HG03025 (cell line): ENCODE results near the gene INPP5D.
"Not testable (repeated sequence)": the region's sequence is repeated elsewhere in the genome, so short reads cannot be mapped to it uniquely, and the experiment has no call there.

ENCODE experiments used
- ATAC-seq: cut with Tn5 transposase; IDR thresholded peaks from one replicate; pipeline ENCODE4 v1.9.1; 2021; ENCODE audit warnings: mild to moderate bottlenecking, moderate library complexity; ENCODE audit not compliant: unreplicated experiment, low FRiP score

INPP5D gene

DNA sequence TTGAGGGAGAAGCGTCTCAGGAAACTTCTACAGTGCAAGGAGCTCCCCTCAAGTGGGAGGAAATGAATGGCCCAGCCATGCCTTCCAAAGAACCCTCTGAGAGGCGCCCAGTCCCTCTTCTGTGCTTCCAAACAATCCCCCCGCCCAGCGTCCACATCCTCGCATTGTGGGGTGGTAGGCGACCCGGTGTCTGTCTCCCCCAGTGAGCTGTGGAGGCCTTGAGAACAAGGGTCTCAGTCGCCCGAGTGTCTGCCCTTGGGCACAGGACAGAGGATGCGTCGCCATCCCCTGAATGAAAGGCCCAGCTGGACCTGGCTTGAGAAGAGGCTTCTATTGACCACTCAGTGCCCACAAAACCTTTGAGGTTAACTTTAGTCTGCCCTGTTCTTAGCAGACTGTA, 29.7 kb downstream of the INPP5D start:
- ATAC-seq = no peak

DNA sequence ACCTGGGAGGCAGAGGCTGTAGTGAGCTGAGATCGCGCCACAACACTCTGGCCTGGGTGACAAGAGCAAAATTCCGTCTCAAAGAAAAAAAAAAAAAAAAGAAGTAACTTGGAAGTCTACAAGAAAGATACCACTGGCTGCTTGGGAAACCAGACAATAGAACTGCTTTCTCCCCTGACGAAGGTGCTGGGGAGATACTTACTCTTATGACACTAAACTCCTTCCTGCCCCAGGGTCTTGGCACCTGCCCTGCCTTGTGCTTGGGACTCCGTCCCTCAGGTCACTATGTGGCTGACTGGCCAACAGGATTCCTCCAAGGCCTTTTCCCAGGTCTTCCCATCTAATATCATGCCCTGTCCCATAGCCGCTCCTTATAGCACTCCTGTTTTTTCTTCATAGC, 30.7 kb downstream of the INPP5D start:
- no peak for ATAC-seq

DNA sequence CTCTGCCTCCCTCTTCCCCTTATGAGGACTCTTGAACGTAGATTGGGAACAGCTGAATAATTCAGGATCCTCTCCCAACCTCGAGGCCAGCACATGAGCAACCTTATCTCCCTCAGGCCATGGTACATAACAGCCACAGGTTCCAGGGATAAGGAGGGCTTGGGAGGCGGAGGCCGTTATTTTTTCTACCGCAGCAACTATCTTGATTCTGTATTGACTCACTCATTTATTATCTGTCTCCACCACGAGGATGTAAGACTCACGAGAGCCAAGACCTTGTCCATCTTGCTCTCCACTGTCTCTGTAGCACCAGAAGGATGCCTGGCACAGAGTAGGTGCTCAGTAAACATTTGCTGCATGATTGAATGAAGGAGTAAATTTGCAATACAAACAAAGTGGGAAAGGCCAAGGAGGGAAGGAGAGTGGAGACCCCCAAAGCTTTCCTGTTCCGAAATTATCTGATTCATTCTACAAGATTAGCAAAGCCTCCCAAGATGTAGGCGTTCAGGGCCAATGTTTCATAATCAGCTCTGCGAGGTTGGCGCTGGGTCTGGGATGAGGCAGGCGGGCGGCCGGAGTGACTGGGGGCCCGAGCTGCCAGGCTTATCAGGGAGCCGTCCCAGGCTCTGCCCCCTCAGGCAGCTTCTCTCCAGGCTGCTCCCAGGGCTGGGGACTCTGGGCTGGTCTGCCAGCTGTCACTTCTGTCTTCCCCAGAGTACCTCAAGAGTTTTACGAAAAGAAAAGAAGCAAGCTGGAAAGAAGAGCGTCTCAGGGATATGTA, 31.6 kb downstream of the INPP5D start:
- ATAC-seq = no peak

DNA sequence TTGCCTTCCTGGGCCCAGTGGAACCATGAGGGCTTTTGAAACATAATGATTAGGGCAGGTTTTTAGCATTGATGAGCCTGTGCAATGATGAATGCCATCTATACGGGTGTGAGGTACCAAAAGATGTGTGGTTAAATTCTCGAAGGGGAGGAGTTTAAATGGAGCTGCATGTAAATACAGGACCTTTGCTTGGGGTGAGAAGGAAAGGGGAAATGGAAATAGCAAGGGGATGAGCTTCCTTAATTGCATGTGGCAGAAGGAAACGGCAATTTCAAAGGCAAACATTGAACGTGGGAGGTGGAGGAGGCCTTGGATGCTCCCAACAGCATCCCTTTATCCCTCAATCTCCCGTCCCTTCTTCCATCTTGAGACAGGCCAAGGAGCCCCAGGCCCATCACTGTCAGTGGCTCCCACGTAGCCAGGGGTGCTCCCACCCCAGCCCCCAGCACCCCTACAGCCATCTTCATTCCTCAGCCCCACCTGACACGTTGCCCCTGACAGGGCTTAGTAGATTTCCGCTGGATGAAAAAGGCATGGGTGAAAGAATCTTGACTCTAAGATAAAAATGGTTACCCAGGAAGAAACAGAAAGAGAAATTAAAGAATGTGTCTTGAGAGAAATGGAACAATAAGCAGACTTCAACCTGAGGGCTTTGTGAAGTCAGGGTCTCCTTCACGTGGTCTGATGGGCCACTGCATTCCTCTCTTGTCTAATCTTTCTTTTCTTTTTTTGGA, 32.5 kb downstream of the INPP5D start:
- ATAC-seq = no peak

DNA sequence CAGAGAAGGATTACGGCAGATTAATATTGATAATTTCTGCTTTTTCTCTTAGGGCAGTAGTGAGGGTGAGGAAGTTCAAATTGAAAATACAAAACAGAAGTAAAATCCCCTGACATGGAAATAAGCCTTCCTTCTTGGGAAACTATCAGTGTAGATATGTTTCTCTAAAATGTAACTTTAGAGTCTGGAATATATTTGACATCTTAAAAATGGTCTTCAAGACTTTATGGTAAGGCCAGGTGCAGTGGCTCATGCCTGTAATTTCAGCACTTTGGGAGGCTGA, 33.0 kb downstream of the INPP5D start:
- no peak for ATAC-seq

DNA sequence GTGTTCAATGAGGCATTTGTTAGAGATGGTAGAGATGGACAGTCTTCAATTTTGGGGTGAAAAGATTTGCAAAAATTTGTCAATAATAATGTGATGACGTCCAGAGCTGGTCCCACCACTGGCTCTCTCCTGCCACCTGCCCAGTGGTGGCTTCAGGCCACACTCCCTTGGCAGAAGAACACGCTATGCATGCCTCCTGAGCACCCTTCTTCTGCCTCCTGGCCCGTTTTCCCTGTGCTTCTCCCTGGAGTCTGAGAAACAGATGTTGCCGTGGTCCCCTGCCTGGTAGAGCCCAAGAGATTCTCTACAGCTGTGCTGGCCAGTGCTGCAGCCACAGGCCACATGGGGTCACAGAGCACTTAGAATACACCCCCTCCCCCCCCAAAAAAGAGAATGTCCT, 33.6 kb downstream of the INPP5D start:
- ATAC-seq = no peak

DNA sequence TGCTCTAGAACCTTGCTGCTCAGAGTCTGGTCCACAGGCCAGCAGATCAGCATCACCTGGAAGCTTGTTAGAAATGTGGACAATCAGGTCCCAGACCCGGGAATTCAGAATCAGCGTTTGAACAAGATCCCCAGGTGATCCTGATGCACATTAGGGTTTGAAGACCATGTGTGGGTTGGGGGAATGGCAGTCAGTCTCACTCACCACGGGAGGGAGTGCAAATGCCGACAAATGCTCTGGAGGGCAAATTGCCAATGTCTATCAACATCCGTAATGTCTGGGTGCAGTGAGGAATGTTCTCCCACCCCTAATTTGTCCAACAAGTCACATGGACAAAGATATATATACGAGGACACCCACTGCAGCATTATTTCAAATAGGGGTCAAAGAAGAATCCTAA, 34.5 kb downstream of the INPP5D start:
- no peak for ATAC-seq

DNA sequence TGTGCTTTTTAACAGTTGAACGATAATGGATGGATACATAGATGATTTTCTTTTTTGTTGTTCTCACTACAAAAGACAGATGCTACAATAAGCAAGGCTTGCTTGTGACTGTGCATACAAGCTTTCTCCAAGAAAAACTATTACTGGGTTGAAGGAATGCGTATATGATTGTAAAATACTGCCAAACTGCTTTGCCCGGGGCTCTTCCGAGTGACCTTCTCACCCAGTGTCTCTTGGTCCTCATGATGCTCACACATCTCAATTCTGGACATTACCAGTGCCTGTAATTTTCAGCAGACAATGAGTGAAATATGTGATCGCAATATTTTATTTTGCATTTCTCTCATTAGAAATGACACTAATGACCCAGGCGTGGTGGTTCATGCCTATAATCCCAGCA, 35.9 kb downstream of the INPP5D start:
- ATAC-seq = no peak

DNA sequence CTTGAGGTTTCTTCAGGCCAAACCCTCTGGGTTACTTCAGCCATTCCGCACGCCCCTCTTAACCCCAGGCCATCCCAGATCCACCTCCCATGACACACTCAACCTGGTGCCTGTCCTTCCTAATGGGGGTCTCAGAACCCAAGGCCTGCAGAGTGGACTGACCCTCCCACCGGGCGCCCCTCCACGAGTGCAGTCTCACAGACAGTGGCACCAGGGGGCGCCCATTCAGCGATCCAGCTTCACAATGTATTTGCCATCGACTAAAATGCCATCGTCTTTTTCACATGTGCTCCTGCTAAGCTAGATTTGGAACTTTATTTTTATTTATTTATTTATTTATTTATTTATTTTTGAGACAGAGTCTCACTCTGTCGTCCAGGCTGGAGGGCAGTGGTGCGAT, 38.5 kb downstream of the INPP5D start:
- ATAC-seq = no peak

DNA sequence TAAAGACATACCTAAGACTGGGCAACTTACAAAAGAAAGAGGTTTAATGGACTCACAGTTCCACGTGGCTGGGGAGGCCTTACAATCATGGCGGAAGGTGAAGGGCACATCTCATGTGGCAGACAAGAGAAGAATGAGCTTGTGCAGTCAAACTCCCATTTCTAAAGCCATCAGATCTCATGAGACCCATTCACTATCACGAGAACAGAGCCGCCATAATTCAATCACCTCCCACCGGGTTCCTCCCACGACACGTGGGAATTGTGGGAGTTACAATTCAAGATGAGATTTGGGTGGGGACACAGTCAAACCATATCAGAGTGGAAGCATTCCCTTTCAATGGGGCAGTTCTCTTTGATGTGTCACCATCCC, 39.7 kb downstream of the INPP5D start:
- not testable (repeated sequence) for ATAC-seq

DNA sequence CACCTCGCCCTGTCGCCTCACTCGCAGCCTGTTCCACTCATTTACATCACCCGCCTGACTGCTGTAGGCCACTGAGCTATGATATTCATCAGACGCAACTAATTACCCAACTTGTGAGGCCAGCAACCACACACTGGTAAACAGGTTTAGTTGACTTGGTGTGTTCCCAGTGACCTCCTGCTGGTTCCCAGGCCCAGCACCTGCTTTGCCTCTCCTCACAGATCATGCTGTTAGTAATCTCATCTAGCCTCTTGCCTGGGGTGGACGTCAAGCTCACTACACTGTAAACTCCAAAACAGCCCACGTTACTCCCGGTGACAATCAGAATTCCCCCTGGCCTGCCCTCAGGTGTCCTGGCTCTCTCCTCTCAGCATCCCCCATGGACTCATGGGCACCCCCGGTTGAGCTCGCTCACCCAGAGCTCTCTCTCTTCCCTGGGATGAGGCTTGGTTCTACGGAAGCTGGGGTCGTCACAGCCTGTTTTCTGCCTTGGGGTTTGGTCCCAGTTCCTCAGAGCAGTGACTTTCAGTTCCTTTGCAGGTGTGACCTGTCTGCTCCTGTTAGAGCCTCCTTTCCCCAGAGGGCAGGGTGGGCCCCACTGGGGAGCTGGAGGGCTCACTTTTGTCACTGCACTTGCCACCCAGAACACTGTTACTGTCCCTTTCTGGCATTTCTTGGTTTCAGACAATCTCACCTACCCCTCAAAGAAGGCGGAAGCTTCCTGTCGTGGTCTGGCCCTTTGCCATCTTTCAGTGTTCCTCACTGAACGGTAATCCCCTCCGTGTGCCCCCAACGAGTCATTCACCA, 40.3 kb downstream of the INPP5D start:
- peak; percentile 65 for ATAC-seq

DNA sequence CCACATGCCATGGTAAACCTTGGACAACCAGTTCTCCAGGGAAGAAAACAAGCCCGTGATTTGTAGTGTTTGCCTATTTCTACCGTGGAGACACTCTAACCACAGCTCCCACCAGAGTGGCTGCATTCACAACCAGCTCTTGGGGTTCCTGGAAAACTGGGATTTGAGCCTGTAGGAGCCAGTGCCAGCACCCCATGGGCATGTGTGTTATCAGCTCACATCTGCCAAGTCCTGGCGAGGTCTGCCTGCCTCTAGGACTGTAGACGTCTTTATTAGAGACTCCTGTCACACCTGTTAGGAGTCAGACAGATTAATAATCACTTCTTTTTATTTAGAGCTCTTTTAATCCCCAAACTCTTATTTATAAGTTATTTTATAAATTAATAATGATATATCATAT, 41.0 kb downstream of the INPP5D start:
- ATAC-seq = no peak

DNA sequence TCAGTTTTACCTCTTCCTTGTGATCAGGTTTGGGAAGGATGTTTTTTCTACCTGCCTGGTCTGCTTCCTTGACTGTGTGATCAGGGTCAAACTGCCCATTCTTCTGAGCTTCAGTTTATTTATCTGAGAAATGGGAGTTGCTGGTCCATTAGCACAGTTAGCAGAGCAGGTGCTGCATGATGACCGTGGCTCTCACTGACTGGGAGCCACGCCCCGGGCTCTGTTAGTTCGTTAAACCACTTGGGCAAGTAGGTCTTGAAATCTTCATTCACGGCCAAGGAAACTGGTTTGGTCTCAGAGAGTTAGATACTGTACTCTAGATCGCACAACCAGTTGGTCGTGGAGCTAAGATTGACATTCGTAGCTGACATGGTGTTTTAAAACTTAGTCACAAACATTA, 41.7 kb downstream of the INPP5D start:
- ATAC-seq = no peak

DNA sequence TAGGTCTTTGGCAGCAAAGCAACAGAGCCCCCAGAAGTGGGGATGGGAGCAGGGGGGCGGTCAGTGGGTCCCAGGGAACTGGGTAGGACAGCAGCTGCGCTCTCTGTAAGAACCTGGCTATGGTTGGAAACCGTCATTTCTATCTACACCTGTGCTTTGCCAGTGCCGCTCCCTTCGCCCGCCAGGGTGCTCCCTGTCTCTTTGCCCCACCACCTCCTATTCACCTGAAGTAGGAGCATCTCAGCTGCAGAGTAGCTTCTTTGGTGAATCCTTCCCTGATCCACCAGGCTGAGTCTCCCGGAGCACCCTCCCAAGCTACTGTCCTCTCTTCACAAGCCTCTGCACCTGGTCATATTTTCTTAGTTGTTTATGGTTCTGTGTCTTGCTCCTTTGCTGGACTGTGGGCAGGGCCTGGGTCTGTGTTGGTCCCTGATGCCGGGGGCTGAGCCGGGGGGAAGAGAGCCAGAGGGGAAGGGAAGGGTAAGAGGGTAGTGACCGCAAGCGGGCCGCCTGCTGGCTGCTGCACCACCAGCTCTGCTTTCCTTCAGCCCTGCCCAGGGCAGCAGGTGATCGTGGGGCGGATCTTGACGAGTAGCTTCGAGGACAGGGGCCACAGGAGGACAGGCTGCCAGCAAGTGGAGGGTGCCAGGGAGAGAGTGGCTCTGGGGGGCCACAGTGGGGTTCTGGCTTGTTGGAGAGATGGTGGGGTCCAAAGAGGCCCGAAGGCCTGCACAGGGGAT, 45.2 kb downstream of the INPP5D start:
- no peak for ATAC-seq

DNA sequence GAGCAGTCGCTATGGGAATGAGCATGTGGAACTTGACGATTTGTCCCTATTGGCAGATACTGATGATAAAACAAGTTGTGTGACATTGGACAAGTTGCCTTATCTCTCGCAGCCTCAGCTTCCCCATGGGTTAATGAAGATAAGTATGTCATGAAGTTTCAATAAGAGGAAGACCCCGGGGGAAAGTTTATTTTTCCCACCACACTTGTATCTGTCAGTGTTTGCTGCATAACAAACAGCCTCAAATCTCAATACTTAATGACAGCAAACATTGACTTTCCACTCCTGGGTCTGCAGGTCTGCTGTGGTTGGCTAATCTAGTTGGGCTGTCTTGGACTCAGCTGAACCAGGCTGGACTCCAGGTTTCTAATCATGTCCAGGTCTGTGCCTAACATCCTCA, 45.8 kb downstream of the INPP5D start:
- ATAC-seq = no peak

DNA sequence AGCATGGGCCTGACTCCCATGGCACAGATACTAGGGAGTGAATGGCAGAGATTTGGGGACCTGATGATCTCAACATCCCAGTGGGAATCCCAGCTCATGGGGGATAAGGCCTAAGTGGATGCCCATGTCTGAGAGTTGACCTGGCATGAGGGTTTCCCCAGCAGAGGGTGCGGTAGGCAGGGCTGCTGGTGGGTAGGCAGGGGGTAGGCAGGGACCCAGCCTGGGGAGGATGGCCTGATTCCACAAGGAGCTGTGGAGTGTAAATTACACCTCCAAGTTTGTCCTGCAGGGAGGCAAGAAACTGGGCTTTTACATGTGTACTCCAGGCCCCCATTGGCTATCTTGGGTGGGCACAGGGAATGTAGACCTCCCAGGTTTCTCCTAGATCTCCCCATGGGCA, 46.9 kb downstream of the INPP5D start:
- ATAC-seq = no peak

DNA sequence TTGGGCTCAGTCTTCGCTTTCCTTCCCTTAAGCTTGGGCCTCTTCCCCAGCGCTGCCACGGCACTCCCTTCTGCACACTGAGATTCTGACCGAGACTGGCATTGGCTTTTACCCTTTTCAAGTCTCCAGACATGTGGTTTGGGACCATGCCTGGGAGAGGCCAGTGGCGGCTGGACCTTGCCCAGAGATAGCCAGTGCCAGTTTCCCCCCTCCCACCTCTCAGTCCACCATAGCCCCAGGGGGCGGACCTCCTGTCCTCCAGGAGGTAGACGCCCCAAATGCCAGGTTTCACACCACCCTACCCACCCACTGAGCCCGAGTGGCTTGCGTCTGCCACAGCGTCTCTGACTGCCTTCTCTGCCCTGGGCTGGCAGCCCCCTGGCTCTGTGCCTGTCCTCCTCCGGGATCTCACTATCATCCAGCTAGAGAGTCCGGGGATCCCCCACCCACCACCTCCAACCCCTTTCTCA, 47.7 kb downstream of the INPP5D start:
- ATAC-seq = no peak

DNA sequence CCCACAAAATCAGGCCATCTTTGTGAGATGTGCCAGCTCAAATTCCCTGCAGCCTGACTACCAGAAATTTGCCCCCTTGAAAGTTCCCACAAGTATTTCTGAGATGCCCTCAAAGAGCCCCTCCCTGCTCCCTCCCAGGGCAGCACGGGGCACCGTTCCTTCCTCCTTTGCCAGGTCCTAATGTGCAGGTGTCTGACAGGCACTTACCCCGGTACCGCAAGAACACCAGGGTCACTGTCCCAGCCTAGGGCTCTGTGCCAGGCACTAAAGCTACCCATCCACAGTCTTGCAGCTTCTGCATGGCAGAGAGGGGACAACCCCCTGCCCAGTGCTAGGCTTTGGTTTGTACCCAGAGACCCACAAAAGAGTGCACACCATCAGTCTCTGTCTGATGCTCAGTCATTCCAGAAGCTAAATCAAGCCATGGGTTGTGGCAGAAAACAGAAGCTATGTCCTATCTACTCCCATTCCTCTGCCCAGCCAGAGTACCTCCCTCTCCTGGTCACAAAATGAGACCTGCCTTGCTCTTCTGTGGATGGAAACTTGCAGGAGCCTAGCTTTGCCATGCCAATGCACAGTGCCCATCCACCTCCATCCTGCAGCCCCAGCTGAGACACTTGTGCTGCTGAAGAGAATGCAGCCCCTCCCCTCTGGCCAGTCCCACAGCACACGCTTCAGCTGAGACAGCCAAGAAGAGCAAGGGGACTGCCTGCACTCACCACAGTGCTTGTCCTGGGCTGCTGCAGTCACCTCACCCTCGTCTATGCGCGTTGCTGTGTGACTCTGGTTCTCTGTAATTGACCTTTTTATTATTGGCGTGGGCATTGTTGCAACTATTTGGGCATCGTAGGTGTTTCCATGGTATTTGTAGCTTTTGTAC, 48.7 kb downstream of the INPP5D start:
- ATAC-seq = no peak

DNA sequence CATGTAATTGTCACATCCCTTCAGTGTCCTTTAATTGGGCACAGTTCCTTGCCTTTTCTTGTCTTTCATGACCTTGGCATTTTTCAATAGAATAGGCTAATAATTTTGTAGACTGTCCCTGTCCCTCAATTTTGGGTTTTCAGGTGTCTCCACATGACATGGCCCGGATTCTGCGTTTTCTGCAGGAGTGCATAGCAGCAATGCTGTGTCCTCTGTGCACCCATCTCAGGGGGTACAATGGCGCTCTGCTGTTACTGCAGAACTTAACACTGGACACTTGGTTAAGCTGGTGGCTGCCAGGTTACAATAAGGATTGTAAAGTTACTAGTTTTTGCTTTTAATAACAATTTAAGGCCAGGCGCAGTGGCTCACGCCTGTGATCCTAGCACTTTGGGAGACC, 51.3 kb downstream of the INPP5D start:
- no peak for ATAC-seq

DNA sequence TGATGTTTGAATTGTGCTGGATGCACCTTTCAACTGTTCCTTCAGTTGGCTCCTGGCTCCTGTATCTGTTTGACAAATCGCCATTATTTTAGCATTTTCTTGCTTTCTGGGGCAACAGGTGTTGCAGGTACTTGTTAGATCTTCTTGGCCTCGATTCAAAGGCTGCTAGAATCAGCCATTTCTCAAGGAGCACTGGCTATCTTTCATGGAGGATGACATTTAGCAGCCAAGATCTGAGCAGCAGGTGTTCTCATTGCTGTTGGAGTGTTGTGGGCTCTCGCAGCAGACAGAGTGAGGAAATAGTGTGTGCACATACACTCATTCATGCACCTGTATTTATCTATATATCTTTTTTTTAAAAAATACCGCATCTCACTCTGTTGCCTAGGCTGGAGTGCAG, 52.2 kb downstream of the INPP5D start:
- ATAC-seq = no peak
